ENCODE data around the gene TMEM165. TPM values are rescaled to one million over a fixed set of nuclear protein-coding genes. Genes with fewer than 3 reads are reported as not detected.
A peak's percentile ranks its signal among the peaks of the same experiment; 100 is the strongest.

Gene TMEM165
- total RNA-seq, 4 donors from 2014 or later: 133 to 193 (median 168) TPM

- Histone ChIP-seq H3K36me3 (peaks cover 0 to 34% (median 13%) of the 10 kb centered on the region in 4 donors), H3K4me1 (peaks cover 0 to 7% (median 0%) of the 10 kb centered on the region in 4 donors), H3K4me3 (no peak overlapping the region), H3K27ac (replicated peaks in 1 of 4) (peak overlapping the region in 1 of 4 donors; percentile 44), H3K27me3 (no peaks in the 10 kb centered on the region), H3K9me3 (no peaks in the 10 kb centered on the region)
- no peak for DNase-seq (ENCODE audit: extremely low spot score)
- TF ChIP-seq EP300 (IDR thresholded peaks at IDR 0.05): no peak
- TF ChIP-seq POLR2A (IDR thresholded peaks at IDR 0.05; ENCODE audit: low read depth): no peak
- TF ChIP-seq CTCF (IDR thresholded peaks at IDR 0.05): no peak
- TF ChIP-seq POLR2AphosphoS5 (IDR thresholded peaks at IDR 0.05): no peak
- 74% methylated on average over 6 of the region's 6 CpGs for WGBS
- intact Hi-C loops (cut with DNase I): no loop called here
Observed at GRCh38 chr4:55367084-55367722, 28.6 kb upstream of the TMEM165 start.

GRCh38 chr4:55369968-55370367, 25.8 kb upstream of the TMEM165 start:
- H3K9me3 ChIP-seq: no peaks in the 10 kb centered on the region
- peaks cover 0 to 7% (median 0%) of the 10 kb centered on the region in 4 donors for H3K4me1 ChIP-seq
- H3K27me3 ChIP-seq: no peaks in the 10 kb centered on the region
- H3K36me3 ChIP-seq: peaks cover 0 to 27% (median 10%) of the 10 kb centered on the region in 4 donors
- intact Hi-C loops (cut with DNase I): no loop called here
- TF ChIP-seq CTCF (IDR thresholded peaks at IDR 0.05): no peak
- TF ChIP-seq EP300 (IDR thresholded peaks at IDR 0.05): no peak
- TF ChIP-seq POLR2A (IDR thresholded peaks at IDR 0.05; ENCODE audit: low read depth): no peak
- TF ChIP-seq POLR2AphosphoS5 (IDR thresholded peaks at IDR 0.05): no peak
- DNase-seq (ENCODE audit: extremely low spot score): no peak
- H3K4me3 ChIP-seq: no peak overlapping the region
- H3K27ac ChIP-seq (replicated peaks in 1 of 4): no peak overlapping the region
- 100% methylated on average over 2 of the region's 2 CpGs for WGBS

DNA sequence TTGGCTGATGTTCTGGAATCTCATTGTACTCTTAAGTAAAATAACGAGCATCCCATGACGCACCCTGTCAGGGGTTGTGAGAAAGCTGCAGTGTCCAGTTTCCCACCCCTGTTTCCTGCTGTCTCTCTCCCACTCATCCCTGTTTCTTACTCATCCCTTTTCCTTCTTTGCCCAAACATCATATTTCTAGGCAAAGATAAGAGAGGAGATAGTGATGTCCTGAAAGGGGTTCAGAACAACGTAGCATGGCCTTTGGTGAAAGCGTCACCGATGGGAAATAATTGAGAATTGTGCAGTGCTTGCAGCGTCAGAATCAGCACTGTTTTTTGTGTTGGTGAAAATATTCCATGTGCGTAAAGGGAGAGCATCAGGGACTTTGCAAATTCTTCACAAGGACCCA, 23.5 kb upstream of the TMEM165 start:
- 91% methylated on average over 7 of the region's 7 CpGs for WGBS
- DNase-seq (ENCODE audit: extremely low spot score): no peak
- Histone ChIP-seq H3K4me1 (peaks cover 0 to 6% (median 0%) of the 10 kb centered on the region in 4 donors), H3K36me3 (peaks cover 0 to 20% (median 8%) of the 10 kb centered on the region in 4 donors), H3K27me3 (no peaks in the 10 kb centered on the region), H3K4me3 (no peak overlapping the region), H3K9me3 (no peaks in the 10 kb centered on the region), H3K27ac (replicated peaks in 1 of 4) (no peak overlapping the region)
- intact Hi-C loops (cut with DNase I): no loop called here
- no peak for TF ChIP-seq POLR2AphosphoS5 (IDR thresholded peaks at IDR 0.05)
- no peak for TF ChIP-seq CTCF (IDR thresholded peaks at IDR 0.05)
- TF ChIP-seq POLR2A (IDR thresholded peaks at IDR 0.05; ENCODE audit: low read depth): no peak

GRCh38 chr4:55373461-55373860, 22.3 kb upstream of the TMEM165 start:
- intact Hi-C loops (cut with DNase I): no loop called here
- WGBS: 100% methylated on average over 1 of the region's 1 CpG
- no peak for DNase-seq (ENCODE audit: extremely low spot score)

More at GRCh38 chr4:55373461-55373860, 22.3 kb upstream of the TMEM165 start:
- Histone ChIP-seq H3K4me3 (no peak overlapping the region), H3K27me3 (no peaks in the 10 kb centered on the region), H3K9me3 (no peaks in the 10 kb centered on the region), H3K27ac (replicated peaks in 1 of 4) (no peak overlapping the region), H3K36me3 (peaks cover 0 to 16% (median 8%) of the 10 kb centered on the region in 4 donors), H3K4me1 (no peaks in the 10 kb centered on the region)
- TF ChIP-seq POLR2AphosphoS5 (IDR thresholded peaks at IDR 0.05) (no peak), EP300 (IDR thresholded peaks at IDR 0.05) (no peak), CTCF (IDR thresholded peaks at IDR 0.05) (no peak), POLR2A (IDR thresholded peaks at IDR 0.05; ENCODE audit: low read depth) (no peak)
